Ovary (tissue), 3 donors: ENCODE data around the gene CEMP1.

Experiments used
- EP300 ChIP-seq: sonication (generic); formaldehyde crosslinking; IDR thresholded peaks from one replicate; pipeline ENCODE4 v1.6.1; 2017; ENCODE audit warnings: antibody characterized with exemption
- POLR2A ChIP-seq: fragments of 450-650 bp; IDR thresholded peaks from one replicate; pipeline ENCODE4 v1.6.1; 2017; ENCODE audit warnings: antibody characterized with exemption, mild to moderate bottlenecking, moderate library complexity
- TF ChIP-seq, protein P1 (sequence below), 3 donors: fragments of 450-650 bp in 2 of 3; fragments of 200-600 bp in 1 of 3; IDR thresholded peaks; one replicate each; pipeline versions ENCODE4 v1.5.1 to v1.8.0; 2016 to 2022; ENCODE audit warnings: antibody characterized with exemption in 3 of 3, mild to moderate bottlenecking in 1 of 3
- donor health status: DM: no; HTN: no; CAD: no.

DNA sequence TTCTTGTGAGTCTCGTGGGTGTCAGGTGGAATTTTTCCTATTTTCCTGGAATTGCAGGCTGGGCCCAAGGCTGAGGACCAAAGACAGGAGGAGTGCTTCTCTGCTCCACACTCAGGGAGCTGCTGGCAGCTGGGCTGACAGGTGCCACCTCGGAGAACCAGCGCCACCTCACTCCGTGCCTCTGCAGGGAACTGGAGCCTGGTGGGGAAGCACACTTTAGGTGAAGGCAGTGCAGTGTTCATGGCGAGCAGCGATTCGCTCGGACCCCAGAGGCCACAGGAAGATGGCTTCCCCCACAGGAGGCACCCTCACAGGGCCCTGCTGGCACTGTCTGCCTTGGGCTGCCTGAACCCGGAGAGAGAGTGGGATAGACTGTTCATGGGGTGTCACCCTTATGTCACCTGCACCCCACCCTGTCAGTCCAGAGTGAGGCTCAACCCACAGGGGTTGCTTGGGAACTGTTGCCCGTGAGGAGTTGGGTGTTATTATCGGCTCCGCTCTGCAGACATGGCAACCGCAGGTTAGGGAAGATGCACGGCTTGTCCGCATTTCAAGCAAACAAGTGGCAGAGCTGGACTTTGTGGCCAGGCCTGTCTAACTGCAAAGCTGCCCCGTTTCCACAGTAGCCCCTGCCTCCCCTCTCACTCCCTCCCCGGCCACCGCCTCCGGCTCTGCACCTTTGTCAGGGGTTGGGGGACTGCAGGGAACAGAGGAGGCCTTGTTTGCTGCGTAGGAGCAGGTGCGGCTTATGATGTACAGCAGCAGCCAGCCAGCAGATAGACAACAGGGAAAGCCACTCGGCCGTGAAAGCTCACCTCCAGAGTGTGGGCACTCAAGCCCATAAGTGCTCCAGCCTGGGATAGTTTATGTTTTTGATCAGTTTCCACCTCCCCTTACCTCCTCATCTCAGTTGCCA, 40.8 kb downstream of the CEMP1 start:
- TF ChIP-seq, protein P1, sequence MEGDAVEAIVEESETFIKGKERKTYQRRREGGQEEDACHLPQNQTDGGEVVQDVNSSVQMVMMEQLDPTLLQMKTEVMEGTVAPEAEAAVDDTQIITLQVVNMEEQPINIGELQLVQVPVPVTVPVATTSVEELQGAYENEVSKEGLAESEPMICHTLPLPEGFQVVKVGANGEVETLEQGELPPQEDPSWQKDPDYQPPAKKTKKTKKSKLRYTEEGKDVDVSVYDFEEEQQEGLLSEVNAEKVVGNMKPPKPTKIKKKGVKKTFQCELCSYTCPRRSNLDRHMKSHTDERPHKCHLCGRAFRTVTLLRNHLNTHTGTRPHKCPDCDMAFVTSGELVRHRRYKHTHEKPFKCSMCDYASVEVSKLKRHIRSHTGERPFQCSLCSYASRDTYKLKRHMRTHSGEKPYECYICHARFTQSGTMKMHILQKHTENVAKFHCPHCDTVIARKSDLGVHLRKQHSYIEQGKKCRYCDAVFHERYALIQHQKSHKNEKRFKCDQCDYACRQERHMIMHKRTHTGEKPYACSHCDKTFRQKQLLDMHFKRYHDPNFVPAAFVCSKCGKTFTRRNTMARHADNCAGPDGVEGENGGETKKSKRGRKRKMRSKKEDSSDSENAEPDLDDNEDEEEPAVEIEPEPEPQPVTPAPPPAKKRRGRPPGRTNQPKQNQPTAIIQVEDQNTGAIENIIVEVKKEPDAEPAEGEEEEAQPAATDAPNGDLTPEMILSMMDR (IDR thresholded peaks at IDR 0.05), result no peak
- no peak for TF ChIP-seq EP300
- TF ChIP-seq POLR2A, result no peak
